HepG2 (cell line): ENCODE results near the gene LRRC73. TPM values are rescaled to one million over a fixed set of nuclear protein-coding genes. Genes with fewer than 3 reads are reported as not detected.
A peak's percentile ranks its signal among the peaks of the same experiment; 100 is the strongest.

Experiments used
- ASH2L ChIP-seq: fragments of 300-600, 200-600 bp; sonication (generic); IDR thresholded peaks from 2 replicates; pipeline ENCODE4 v1.7.0; 2017; ENCODE audit warnings: low read depth, mild to moderate bottlenecking, moderate library complexity, mixed read lengths, low read length; ENCODE audit not compliant: insufficient read length
- CEBPB ChIP-seq: IDR thresholded peaks from 2 replicates; pipeline ENCODE4 v1.6.1; 2011; ENCODE audit warnings: low read depth, low read length, improper control_type of control experiment, borderline replicate concordance
- ERF ChIP-seq: IDR thresholded peaks from 2 replicates; pipeline ENCODE4 v1.6.1; 2018; ENCODE audit warnings: missing biosample characterization, missing genetic modification reagents
- FOXA3 ChIP-seq: IDR thresholded peaks from 2 replicates; pipeline ENCODE4 v1.6.1; 2016; ENCODE audit warnings: missing genetic modification reagents, missing compliant biosample characterization
- GATAD1 ChIP-seq: IDR thresholded peaks from 2 replicates; pipeline ENCODE4 v1.6.1; 2016; ENCODE audit warnings: missing genetic modification reagents, missing compliant biosample characterization
- LRRFIP1 ChIP-seq: sonication (generic); formaldehyde crosslinking; conservative IDR thresholded peaks from 2 replicates; pipeline ENCODE4 v1.4.0; 2020; ENCODE audit warnings: missing genetic modification reagents
- MXD1 ChIP-seq: sonication (generic); formaldehyde crosslinking; IDR thresholded peaks from 2 replicates; pipeline ENCODE4 v1.4.0; 2020; ENCODE audit warnings: mild to moderate bottlenecking, missing genetic modification reagents
- MXD3 ChIP-seq: IDR thresholded peaks from 2 replicates; pipeline ENCODE4 v1.6.1; 2016; ENCODE audit warnings: mild to moderate bottlenecking, missing biosample characterization, missing genetic modification reagents
- MYC ChIP-seq: sonication (generic); formaldehyde crosslinking; IDR thresholded peaks from 2 replicates; pipeline ENCODE4 v1.9.0; 2021; ENCODE audit warnings: missing genetic modification reagents, borderline replicate concordance
- NCOA1 ChIP-seq: sonication (generic); formaldehyde crosslinking; IDR thresholded peaks from 2 replicates; pipeline ENCODE4 v1.9.0; 2021; ENCODE audit warnings: missing genetic modification reagents
- POLR2A ChIP-seq, 2 experiments: IDR thresholded peaks; 2 replicates each; pipeline ENCODE4 v1.6.1; 2011; ENCODE audit warnings: low read depth in 2 of 2, low read length in 2 of 2, mild to moderate bottlenecking in 1 of 2, moderate library complexity in 1 of 2; ENCODE audit not compliant: insufficient read depth in 1 of 2
- SALL2 ChIP-seq: sonication (generic); formaldehyde crosslinking; IDR thresholded peaks from 2 replicates; pipeline ENCODE4 v1.8.1; 2023; ENCODE audit warnings: mild to moderate bottlenecking, missing genetic modification reagents, inconsistent platforms
- SRF ChIP-seq: IDR thresholded peaks from 2 replicates; pipeline ENCODE4 v1.6.1; 2011; ENCODE audit warnings: mild to moderate bottlenecking, low read depth, low read length, moderate library complexity
- THAP9 ChIP-seq: sonication (generic); formaldehyde crosslinking; IDR thresholded peaks from 2 replicates; pipeline ENCODE4; 2020; ENCODE audit warnings: missing genetic modification reagents, mild to moderate bottlenecking, borderline replicate concordance
- ZC3H4 ChIP-seq: sonication (generic); formaldehyde crosslinking; IDR thresholded peaks from 2 replicates; pipeline ENCODE4 v1.4.0; 2020; ENCODE audit warnings: missing genetic modification reagents, borderline replicate concordance
- ZFP36L1 ChIP-seq: sonication (generic); formaldehyde crosslinking; IDR thresholded peaks from 2 replicates; pipeline ENCODE4 v1.8.0; 2022; ENCODE audit warnings: mild to moderate bottlenecking, missing genetic modification reagents, moderate library complexity
- ZNF121 ChIP-seq: sonication (generic); formaldehyde crosslinking; IDR thresholded peaks from 2 replicates; pipeline ENCODE4 v1.5.0; 2020; ENCODE audit warnings: mild to moderate bottlenecking, missing genetic modification reagents
- ZNF362 ChIP-seq: sonication (generic); formaldehyde crosslinking; IDR thresholded peaks from 2 replicates; pipeline ENCODE4 v1.4.0; 2020; ENCODE audit warnings: missing genetic modification reagents, mild to moderate bottlenecking, borderline replicate concordance
- ZNF430 ChIP-seq: sonication (generic); formaldehyde crosslinking; IDR thresholded peaks from 2 replicates; pipeline ENCODE4 v1.9.0; 2021; ENCODE audit warnings: mild to moderate bottlenecking, missing genetic modification reagents
- ZNF605 ChIP-seq: sonication (generic); formaldehyde crosslinking; IDR thresholded peaks from 2 replicates; pipeline ENCODE4 v1.8.0; 2022; ENCODE audit warnings: mild to moderate bottlenecking, missing genetic modification reagents
- ZNF761 ChIP-seq: sonication (generic); formaldehyde crosslinking; conservative IDR thresholded peaks from 2 replicates; pipeline ENCODE4 v1.4.0; 2020; ENCODE audit warnings: mild to moderate bottlenecking, missing genetic modification reagents
- polyA plus RNA-seq, 8 experiments: library from polyadenylated mRNA; depleted of rRNA in 3 of 8; stranded (reverse) in 7 of 8; unstranded in 1 of 8; fragments of >200 nt; fragmentation: Illumina TruSeq in 4 of 8; extraction: Trizol in 4 of 8; gene quantifications; 2 replicates each; pipeline versions ENCODE4 v1.2.1 to v1.2.3, GENCODE V29; 2011 to 2016; ENCODE audit warnings: low read depth in 4 of 8, missing spikeins in 1 of 8, mixed read lengths in 1 of 8; ENCODE audit not compliant: insufficient read depth in 1 of 8
- total RNA-seq, 5 experiments: library from RNA; depleted of rRNA; stranded (reverse); fragments of >200 nt; fragmentation: Illumina TruSeq; extraction: Trizol; gene quantifications; 2 replicates each; pipeline ENCODE4 v1.2.3, GENCODE V29; 2016; ENCODE audit warnings: low read depth in 1 of 5

LRRC73 gene
- total and polyA plus RNA-seq, 2 of the 13 experiments (the other 11 are each of a cell fraction or from before 2014, with no cell fraction given): 0.11 to 0.12 TPM

GRCh38 chr6:43515808-43516207 is 5.7 kb upstream of the LRRC73 start (continued):
- TF ChIP-seq THAP9 (CRISPR knock-in tag): no peak
- no peak for TF ChIP-seq ZNF362 (CRISPR knock-in tag)
- TF ChIP-seq ZFP36L1 (CRISPR knock-in tag): no peak
- TF ChIP-seq CEBPB: no peak
- TF ChIP-seq ZC3H4 (CRISPR knock-in tag): no peak
- TF ChIP-seq ZNF430: no peak
- TF ChIP-seq NCOA1 (CRISPR knock-in tag): 0 out of 2 replicates have a peak, but pooled peaks have one; percentile 35
- no peak for TF ChIP-seq ERF (CRISPR knock-in tag)
- no peak for TF ChIP-seq FOXA3 (CRISPR knock-in tag)
- TF ChIP-seq ZNF605: no peak
- TF ChIP-seq ZNF761 (CRISPR knock-in tag): 0 out of 2 replicates have a peak, but pooled peaks have one; percentile 2
- no peak for TF ChIP-seq MXD1
- TF ChIP-seq SALL2 (CRISPR knock-in tag): no peak
- TF ChIP-seq GATAD1 (CRISPR knock-in tag): no peak
- no peak for TF ChIP-seq ZNF121 (CRISPR knock-in tag)
- 0 out of 4 replicates have a peak, but pooled peaks of 1 of the 2 experiments have one; percentile 3 for TF ChIP-seq POLR2A (IDR thresholded peaks at IDR 0.05; ENCODE audit: insufficient read depth in 1 of 2, low read depth in 2 of 2, low read length in 2 of 2)
- TF ChIP-seq ASH2L: no peak
- TF ChIP-seq LRRFIP1 (CRISPR knock-in tag): no peak
- TF ChIP-seq MYC: no peak
- TF ChIP-seq SRF: no peak
- TF ChIP-seq MXD3: no peak
